HCT116 (cell line): ENCODE data around the gene SHISA8. TPM values are rescaled to one million over a fixed set of nuclear protein-coding genes. Genes with fewer than 3 reads are reported as not detected.

ENCODE experiments used
- ATAC-seq: fragments of 200-7000 bp; cut with Tn5 transposase; 2 replicates; pipeline ENCODE4 v1.9.1; 2020; ENCODE audit warnings: mild to moderate bottlenecking, moderate library complexity
- BruUV-seq: library from RNA; stranded (reverse); fragments of 400-500 nt; replicated peaks from 2 replicates; lab custom pipeline; 2021; lab: Mats Ljungman, UMichigan
- CTCF ChIA-PET: fragments of 300-600 bp; sonication (Branson Sonifier 250); formaldehyde crosslinking; loops from one replicate; lab custom pipeline; 2021; ENCODE audit warnings: antibody characterized with exemption; lab: Charles Lee
- POLR2A ChIA-PET: fragments of 300-600, 350-600 bp; sonication (Branson Sonifier 250); formaldehyde crosslinking; loops from one replicate; lab custom pipeline; 2021; ENCODE audit warnings: antibody characterized with exemption; lab: Charles Lee
- RAD21 ChIA-PET, 2 experiments: fragments of 300-600 bp; sonication (Branson Sonifier 250); formaldehyde crosslinking; loops; one replicate each; lab custom pipeline; 2023; ENCODE audit warnings: low total read pairs in 2 of 2; ENCODE audit not compliant: uncharacterized antibody in 2 of 2, unreplicated experiment in 2 of 2, low non-redundant PET in 1 of 2; lab: Charles Lee
- DNase-seq: peaks from one replicate; pipeline ENCODE4 v3.0.0-alpha.2; 2010; ENCODE audit warnings: low read depth, low spot score
- H2AFZ ChIP-seq: fragments of 200-600 bp; shearing (Covaris generic), sonication (generic); 2 replicates; pipeline ENCODE4 v1.6.1; 2017; ENCODE audit warnings: low read depth, mixed run types, mixed read lengths, antibody characterized with exemption, low read length; ENCODE audit not compliant: poor library complexity, severe bottlenecking
- H3K27ac ChIP-seq: 2 replicates; pipeline ENCODE4 v1.5.1; 2012; ENCODE audit warnings: low read depth, low read length
- H3K27me3 ChIP-seq: fragments of 200-600 bp; sonication (generic); 2 replicates; pipeline ENCODE4 v1.6.1; 2016; ENCODE audit warnings: mixed run types, low read length, mixed read lengths; ENCODE audit not compliant: insufficient read depth
- H3K36me3 ChIP-seq, 2 experiments: fragments of 200-500 bp in 1 of 2; fragments of 200-600 bp in 1 of 2; sonication (Bioruptor generic) in 1 of 2; sonication (generic) in 1 of 2; 2 replicates each; pipeline versions ENCODE4 v1.5.1 to v1.6.1; 2014 to 2016; ENCODE audit warnings: low read length in 2 of 2, inconsistent platforms in 1 of 2, mixed read lengths in 1 of 2, mixed run types in 1 of 2; ENCODE audit not compliant: insufficient read depth in 2 of 2, control insufficient read depth in 1 of 2
- H3K4me1 ChIP-seq, 2 experiments: fragments of 200-600 bp in 1 of 2; sonication (generic) in 1 of 2; 2 replicates each; pipeline versions ENCODE4 v1.5.1 to v1.6.1; 2012 to 2017; ENCODE audit warnings: low read length in 2 of 2, inconsistent platforms in 1 of 2, mild to moderate bottlenecking in 1 of 2, mixed read lengths in 1 of 2, mixed run types in 1 of 2, moderate library complexity in 1 of 2; ENCODE audit not compliant: insufficient read depth in 2 of 2, control insufficient read depth in 1 of 2
- H3K4me2 ChIP-seq: fragments of 200-600 bp; sonication (generic); 2 replicates; pipeline ENCODE4 v1.6.1; 2017; ENCODE audit warnings: mixed run types, low read length, mixed read lengths
- H3K4me3 ChIP-seq, 2 experiments: fragments of 200-600 bp in 1 of 2; sonication (generic) in 1 of 2; replicated peaks in 1 of 2; 2 replicates each; pipeline ENCODE4 v1.5.1; 2011 to 2016; ENCODE audit warnings: low read length in 2 of 2, control low read depth in 1 of 2, low read depth in 1 of 2, mild to moderate bottlenecking in 1 of 2, mixed read lengths in 1 of 2, mixed run types in 1 of 2
- H3K79me2 ChIP-seq: fragments of 200-600 bp; sonication (generic); 2 replicates; pipeline ENCODE4 v1.6.1; 2017; ENCODE audit warnings: mild to moderate bottlenecking, mixed run types, low read length, moderate library complexity, mixed read lengths; ENCODE audit not compliant: insufficient read depth
- H3K9ac ChIP-seq: fragments of 200-600 bp; sonication (generic); 2 replicates; pipeline ENCODE4 v1.6.1; 2016; ENCODE audit warnings: low read length, mixed read lengths
- H3K9me2 ChIP-seq: fragments of 200-600 bp; sonication (generic), shearing (Covaris generic); 2 replicates; pipeline ENCODE4 v1.6.1; 2017; ENCODE audit warnings: mixed run types, mild to moderate bottlenecking, moderate library complexity; ENCODE audit not compliant: insufficient read depth
- H3K9me3 ChIP-seq, 2 experiments: fragments of 200-500 bp in 1 of 2; fragments of 200-600 bp in 1 of 2; sonication (Bioruptor generic) in 1 of 2; sonication (generic) in 1 of 2; 2 replicates each; pipeline ENCODE4 v1.6.1; 2014 to 2017; ENCODE audit warnings: low read length in 2 of 2, mixed read lengths in 2 of 2, inconsistent platforms in 1 of 2, low read depth in 1 of 2, mild to moderate bottlenecking in 1 of 2, mixed run types in 1 of 2, moderate library complexity in 1 of 2; ENCODE audit not compliant: control insufficient read depth in 1 of 2, insufficient read depth in 1 of 2
- H4K20me1 ChIP-seq: fragments of 200-600 bp; sonication (generic), shearing (Covaris generic); 2 replicates; pipeline ENCODE4 v1.6.1; 2017; ENCODE audit warnings: mixed run types, mild to moderate bottlenecking, moderate library complexity; ENCODE audit not compliant: insufficient read depth
- EGR1 ChIP-seq: IDR thresholded peaks from 2 replicates; pipeline ENCODE4 v1.6.1; 2012; ENCODE audit warnings: low read depth
- EZH2 ChIP-seq: fragments of 200-600 bp; sonication (generic); IDR thresholded peaks from 2 replicates; pipeline ENCODE4 v1.6.1; 2017; ENCODE audit warnings: antibody characterized with exemption, mixed run types
- REST ChIP-seq: IDR thresholded peaks from 2 replicates; pipeline ENCODE4 v1.6.1; 2012; ENCODE audit warnings: low read depth
- SIN3A ChIP-seq: IDR thresholded peaks from 2 replicates; pipeline ENCODE4 v1.6.1; 2012; ENCODE audit warnings: low read depth
- SP1 ChIP-seq: IDR thresholded peaks from 2 replicates; pipeline ENCODE4 v1.6.1; 2012; ENCODE audit warnings: low read depth
- SRF ChIP-seq: IDR thresholded peaks from 2 replicates; pipeline ENCODE4 v1.6.1; 2012; ENCODE audit warnings: low read depth
- intact Hi-C: fragments of 100-400 bp; cut with micrococcal nuclease; formaldehyde crosslinking; loops from 2 replicates; pipeline ENCODE4 v1.10.0; 2022
- total RNA-seq: library from RNA; stranded (reverse); gene quantifications from one replicate; pipeline ENCODE4 v1.2.1, GENCODE V29; 2021; ENCODE audit not compliant: unreplicated experiment
- TF ChIP-seq, protein P1 (sequence below): IDR thresholded peaks from 2 replicates; pipeline ENCODE4 v1.6.1; 2012

Gene SHISA8
- total RNA-seq, 1 experiment from 2014 or later, result 13.9 TPM

DNA sequence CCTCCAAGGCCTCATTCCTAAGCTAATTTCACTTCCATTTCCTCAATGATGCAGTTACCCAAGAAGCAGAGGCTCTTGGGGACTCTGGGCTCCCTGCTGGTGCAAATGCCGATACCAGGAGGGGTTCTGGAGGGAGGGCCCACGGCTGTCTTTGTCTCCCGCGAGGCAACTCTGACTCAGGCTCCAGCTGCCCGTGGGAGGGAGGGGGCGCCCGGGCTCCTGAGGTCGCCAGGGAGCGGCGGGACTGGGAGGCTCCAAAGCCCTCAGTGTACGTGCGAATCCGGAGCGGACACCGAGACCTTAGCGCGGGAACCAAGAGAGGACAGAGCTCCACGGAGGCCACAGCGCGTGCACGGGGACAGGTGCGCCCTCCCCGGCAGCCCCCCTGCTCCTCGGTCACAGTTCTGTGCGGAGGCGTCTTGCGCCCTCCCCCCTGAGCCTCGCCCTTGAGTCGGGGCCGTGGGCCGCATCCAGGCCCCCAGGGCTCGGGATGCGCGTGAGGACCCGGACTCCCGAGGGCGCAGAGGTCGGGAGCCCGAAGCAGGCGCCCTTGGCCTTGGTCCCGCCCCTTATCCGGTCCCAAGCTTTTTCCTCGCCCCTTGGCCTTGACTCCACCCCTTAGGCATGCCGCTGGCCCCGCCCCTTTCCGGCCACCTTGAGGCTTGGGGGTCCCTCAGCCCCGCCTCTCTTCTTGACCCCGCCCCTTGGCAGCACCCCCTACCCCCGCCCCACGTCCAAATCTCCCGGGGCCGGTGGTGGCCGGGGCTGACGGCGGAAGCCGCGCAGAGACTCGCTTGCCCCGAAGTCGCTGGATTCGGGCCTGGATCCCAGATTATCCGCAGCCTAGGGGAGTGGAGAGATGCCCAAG is 4.7 kb upstream of the SHISA8 start:
- Histone ChIP-seq H3K4me3 (no peak overlapping the region), H2AFZ (no peak overlapping the region)
- POLR2A ChIA-PET, result no interaction called here

More for the DNA sequence above, 4.7 kb upstream of the SHISA8 start:
- Histone ChIP-seq H3K4me1 (peaks cover 10 to 26% of the 10 kb centered on the region in 2 experiments), H3K9me3 (no peaks in the 10 kb centered on the region), H3K4me2 (no peak overlapping the region), H3K9me2 (no peaks in the 10 kb centered on the region), H3K79me2 (no peaks in the 10 kb centered on the region), H3K27ac (peak overlapping the region; percentile 9; the same call in 1 of the 2 replicates), H3K36me3 (no peaks in the 10 kb centered on the region), H3K9ac (no peak overlapping the region), H4K20me1 (no peaks in the 10 kb centered on the region), H3K27me3 (no peaks in the 10 kb centered on the region)
- peak; percentile 45; the same call in 1 of the 2 replicates for ATAC-seq
- CTCF ChIA-PET, result no interaction called here
- intact Hi-C loops, result no loop called here
- TF ChIP-seq, protein P1, sequence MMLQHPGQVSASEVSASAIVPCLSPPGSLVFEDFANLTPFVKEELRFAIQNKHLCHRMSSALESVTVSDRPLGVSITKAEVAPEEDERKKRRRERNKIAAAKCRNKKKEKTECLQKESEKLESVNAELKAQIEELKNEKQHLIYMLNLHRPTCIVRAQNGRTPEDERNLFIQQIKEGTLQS, result no peak
- TF ChIP-seq SP1, result no peak
- no peak for TF ChIP-seq SRF
- no peak for TF ChIP-seq SIN3A
- no peak for TF ChIP-seq EZH2
- TF ChIP-seq REST, result no peak
- no peak for TF ChIP-seq EGR1
- RAD21 ChIA-PET, result no interaction called here
- BruUV-seq, result no TSS peak
- DNase-seq, result no peak
